ENCODE measurements around the gene AP1M1. TPM values are rescaled to one million over a fixed set of nuclear protein-coding genes. Genes with fewer than 3 reads are reported as not detected.
"Not testable (repeated sequence)": the region's sequence is repeated elsewhere in the genome, so short reads cannot be mapped to it uniquely, and the experiment has no call there.

AP1M1 gene
- total RNA-seq, 1 donor from 2014 or later, result 12.5 TPM

- Histone ChIP-seq H3K27me3 (ENCODE audit: control insufficient read depth in 3 of 3, insufficient read depth in 3 of 3, low read length in 3 of 3) (peaks cover 0 to 4% (median 0%) of the 10 kb centered on the region in 3 donors), H3K4me3 (ENCODE audit: low read length in 3 of 3) (no peak overlapping the region), H3K4me1 (ENCODE audit: control insufficient read depth in 3 of 3, insufficient read depth in 3 of 3, low read length in 3 of 3) (no peaks in the 10 kb centered on the region), H3K9me3 (ENCODE audit: control insufficient read depth in 3 of 3, low read length in 3 of 3) (no peaks in the 10 kb centered on the region), H3K27ac (ENCODE audit: low read depth, low read length) (no peak overlapping the region), H3K9ac (ENCODE audit: low read depth in 1 of 3, low read length in 3 of 3) (no peak overlapping the region), H3K36me3 (ENCODE audit: control insufficient read depth in 3 of 3, insufficient read depth in 3 of 3, low read length in 3 of 3) (no peaks in the 10 kb centered on the region)
Measured at GRCh38 chr19:16160943-16161560, 36.7 kb upstream of the AP1M1 start.

GRCh38 chr19:16161840-16162239, 35.9 kb upstream of the AP1M1 start:
- Histone ChIP-seq H3K4me1 (ENCODE audit: control insufficient read depth in 3 of 3, insufficient read depth in 3 of 3, low read length in 3 of 3) (no peaks in the 10 kb centered on the region), H3K36me3 (ENCODE audit: control insufficient read depth in 3 of 3, insufficient read depth in 3 of 3, low read length in 3 of 3) (no peaks in the 10 kb centered on the region), H3K27ac (ENCODE audit: low read depth, low read length) (no peak overlapping the region), H3K9ac (ENCODE audit: low read depth in 1 of 3, low read length in 3 of 3) (no peak overlapping the region), H3K4me3 (ENCODE audit: low read length in 3 of 3) (no peak overlapping the region), H3K27me3 (ENCODE audit: control insufficient read depth in 3 of 3, insufficient read depth in 3 of 3, low read length in 3 of 3) (peaks cover 0 to 4% (median 0%) of the 10 kb centered on the region in 3 donors), H3K9me3 (ENCODE audit: control insufficient read depth in 3 of 3, low read length in 3 of 3) (no peaks in the 10 kb centered on the region)

- Histone ChIP-seq H3K9ac (ENCODE audit: low read depth in 1 of 3, low read length in 3 of 3) (no peak overlapping the region), H3K4me1 (ENCODE audit: control insufficient read depth in 3 of 3, insufficient read depth in 3 of 3, low read length in 3 of 3) (no peaks in the 10 kb centered on the region), H3K4me3 (ENCODE audit: low read length in 3 of 3) (no peak overlapping the region), H3K9me3 (ENCODE audit: control insufficient read depth in 3 of 3, low read length in 3 of 3) (peaks cover 0 to 2% (median 0%) of the 10 kb centered on the region in 3 donors), H3K27me3 (ENCODE audit: control insufficient read depth in 3 of 3, insufficient read depth in 3 of 3, low read length in 3 of 3) (no peaks in the 10 kb centered on the region), H3K36me3 (ENCODE audit: control insufficient read depth in 3 of 3, insufficient read depth in 3 of 3, low read length in 3 of 3) (no peaks in the 10 kb centered on the region), H3K27ac (ENCODE audit: low read depth, low read length) (no peak overlapping the region)
Measured at GRCh38 chr19:16164222-16164890, 33.4 kb upstream of the AP1M1 start.

- Histone ChIP-seq H3K36me3 (ENCODE audit: control insufficient read depth in 3 of 3, insufficient read depth in 3 of 3, low read length in 3 of 3) (no peaks in the 10 kb centered on the region), H3K9me3 (ENCODE audit: control insufficient read depth in 3 of 3, low read length in 3 of 3) (peaks cover 0 to 2% (median 0%) of the 10 kb centered on the region in 3 donors), H3K4me3 (ENCODE audit: low read length in 3 of 3) (no peak overlapping the region), H3K4me1 (ENCODE audit: control insufficient read depth in 3 of 3, insufficient read depth in 3 of 3, low read length in 3 of 3) (no peaks in the 10 kb centered on the region), H3K27ac (ENCODE audit: low read depth, low read length) (no peak overlapping the region), H3K27me3 (ENCODE audit: control insufficient read depth in 3 of 3, insufficient read depth in 3 of 3, low read length in 3 of 3) (peaks cover 0 to 4% (median 0%) of the 10 kb centered on the region in 3 donors), H3K9ac (ENCODE audit: low read depth in 1 of 3, low read length in 3 of 3) (no peak overlapping the region)
Measured at GRCh38 chr19:16166417-16166816, 31.3 kb upstream of the AP1M1 start.

- no peaks in the 10 kb centered on the region for H3K4me1 ChIP-seq (ENCODE audit: control insufficient read depth in 3 of 3, insufficient read depth in 3 of 3, low read length in 3 of 3)
- no peak overlapping the region for H3K9ac ChIP-seq (ENCODE audit: low read depth in 1 of 3, low read length in 3 of 3)
- H3K4me3 ChIP-seq (ENCODE audit: low read length in 3 of 3), result no peak overlapping the region
- peaks cover 0 to 4% (median 0%) of the 10 kb centered on the region in 3 donors for H3K27me3 ChIP-seq (ENCODE audit: control insufficient read depth in 3 of 3, insufficient read depth in 3 of 3, low read length in 3 of 3)
- H3K27ac ChIP-seq (ENCODE audit: low read depth, low read length), result no peak overlapping the region
- H3K36me3 ChIP-seq (ENCODE audit: control insufficient read depth in 3 of 3, insufficient read depth in 3 of 3, low read length in 3 of 3), result no peaks in the 10 kb centered on the region
- peaks cover 0 to 2% (median 0%) of the 10 kb centered on the region in 3 donors for H3K9me3 ChIP-seq (ENCODE audit: control insufficient read depth in 3 of 3, low read length in 3 of 3)
Measured at GRCh38 chr19:16167055-16167454, 30.7 kb upstream of the AP1M1 start.

GRCh38 chr19:16168465-16169081, 29.1 kb upstream of the AP1M1 start:
- Histone ChIP-seq H3K27me3 (ENCODE audit: control insufficient read depth in 3 of 3, insufficient read depth in 3 of 3, low read length in 3 of 3) (peaks cover 6 to 10% (median 6%) of the 10 kb centered on the region in 3 donors), H3K36me3 (ENCODE audit: control insufficient read depth in 3 of 3, insufficient read depth in 3 of 3, low read length in 3 of 3) (no peaks in the 10 kb centered on the region), H3K4me3 (ENCODE audit: low read length in 3 of 3) (no peak overlapping the region), H3K9me3 (ENCODE audit: control insufficient read depth in 3 of 3, low read length in 3 of 3) (peaks cover 0 to 2% (median 0%) of the 10 kb centered on the region in 3 donors), H3K9ac (ENCODE audit: low read depth in 1 of 3, low read length in 3 of 3) (no peak overlapping the region), H3K27ac (ENCODE audit: low read depth, low read length) (no peak overlapping the region), H3K4me1 (ENCODE audit: control insufficient read depth in 3 of 3, insufficient read depth in 3 of 3, low read length in 3 of 3) (no peaks in the 10 kb centered on the region)

GRCh38 chr19:16170134-16170533, 27.6 kb upstream of the AP1M1 start:
- peaks cover 0 to 2% (median 0%) of the 10 kb centered on the region in 3 donors for H3K9me3 ChIP-seq (ENCODE audit: control insufficient read depth in 3 of 3, low read length in 3 of 3)
- no peak overlapping the region for H3K27ac ChIP-seq (ENCODE audit: low read depth, low read length)
- H3K4me3 ChIP-seq (ENCODE audit: low read length in 3 of 3), result no peak overlapping the region
- H3K4me1 ChIP-seq (ENCODE audit: control insufficient read depth in 3 of 3, insufficient read depth in 3 of 3, low read length in 3 of 3), result no peaks in the 10 kb centered on the region
- no peak overlapping the region for H3K9ac ChIP-seq (ENCODE audit: low read depth in 1 of 3, low read length in 3 of 3)
- no peaks in the 10 kb centered on the region for H3K36me3 ChIP-seq (ENCODE audit: control insufficient read depth in 3 of 3, insufficient read depth in 3 of 3, low read length in 3 of 3)
- peaks cover 6 to 11% (median 7%) of the 10 kb centered on the region in 3 donors for H3K27me3 ChIP-seq (ENCODE audit: control insufficient read depth in 3 of 3, insufficient read depth in 3 of 3, low read length in 3 of 3)

- H3K9ac ChIP-seq (ENCODE audit: low read depth in 1 of 3, low read length in 3 of 3), result no peak overlapping the region
- no peaks in the 10 kb centered on the region for H3K4me1 ChIP-seq (ENCODE audit: control insufficient read depth in 3 of 3, insufficient read depth in 3 of 3, low read length in 3 of 3)
- H3K36me3 ChIP-seq (ENCODE audit: control insufficient read depth in 3 of 3, insufficient read depth in 3 of 3, low read length in 3 of 3), result no peaks in the 10 kb centered on the region
- H3K9me3 ChIP-seq (ENCODE audit: control insufficient read depth in 3 of 3, low read length in 3 of 3), result no peaks in the 10 kb centered on the region
- no peak overlapping the region for H3K4me3 ChIP-seq (ENCODE audit: low read length in 3 of 3)
- peaks cover 6 to 11% (median 8%) of the 10 kb centered on the region in 3 donors for H3K27me3 ChIP-seq (ENCODE audit: control insufficient read depth in 3 of 3, insufficient read depth in 3 of 3, low read length in 3 of 3)
- H3K27ac ChIP-seq (ENCODE audit: low read depth, low read length), result no peak overlapping the region
Measured at GRCh38 chr19:16175954-16176353, 21.8 kb upstream of the AP1M1 start.

GRCh38 chr19:16178866-16179265, 18.8 kb upstream of the AP1M1 start:
- not testable (repeated sequence) for H3K4me1 ChIP-seq (ENCODE audit: control insufficient read depth in 3 of 3, insufficient read depth in 3 of 3, low read length in 3 of 3); H3K9me3 ChIP-seq (ENCODE audit: control insufficient read depth in 3 of 3, low read length in 3 of 3); H3K36me3 ChIP-seq (ENCODE audit: control insufficient read depth in 3 of 3, insufficient read depth in 3 of 3, low read length in 3 of 3); H3K9ac ChIP-seq (ENCODE audit: low read depth in 1 of 3, low read length in 3 of 3); H3K4me3 ChIP-seq (ENCODE audit: low read length in 3 of 3); H3K27ac ChIP-seq (ENCODE audit: low read depth, low read length); H3K27me3 ChIP-seq (ENCODE audit: control insufficient read depth in 3 of 3, insufficient read depth in 3 of 3, low read length in 3 of 3)

- no peak overlapping the region for H3K9ac ChIP-seq (ENCODE audit: low read depth in 1 of 3, low read length in 3 of 3)
Measured at GRCh38 chr19:16180611-16181010, 17.1 kb upstream of the AP1M1 start.

More at GRCh38 chr19:16180611-16181010, 17.1 kb upstream of the AP1M1 start:
- peaks cover 0 to 5% (median 0%) of the 10 kb centered on the region in 3 donors for H3K27me3 ChIP-seq (ENCODE audit: control insufficient read depth in 3 of 3, insufficient read depth in 3 of 3, low read length in 3 of 3)
- H3K9me3 ChIP-seq (ENCODE audit: control insufficient read depth in 3 of 3, low read length in 3 of 3), result no peaks in the 10 kb centered on the region
- peaks cover 3 to 7% (median 3%) of the 10 kb centered on the region in 3 donors for H3K4me1 ChIP-seq (ENCODE audit: control insufficient read depth in 3 of 3, insufficient read depth in 3 of 3, low read length in 3 of 3)
- no peak overlapping the region for H3K27ac ChIP-seq (ENCODE audit: low read depth, low read length)
- no peaks in the 10 kb centered on the region for H3K36me3 ChIP-seq (ENCODE audit: control insufficient read depth in 3 of 3, insufficient read depth in 3 of 3, low read length in 3 of 3)
- H3K4me3 ChIP-seq (ENCODE audit: low read length in 3 of 3), result no peak overlapping the region
